ENCODE data around the gene SP6.

The SP6 gene

GRCh38 chr17:47845716-47846075, 5.3 kb downstream of the SP6 start:
- H3K4me3 ChIP-seq (ENCODE audit: low read depth in 1 of 2, low read length in 2 of 2): no peak overlapping the region
- H3K9me3 ChIP-seq (ENCODE audit: insufficient read depth, low read length, severe bottlenecking): no peaks in the 10 kb centered on the region
- H2AFZ ChIP-seq (ENCODE audit: low read depth, low read length): no peak overlapping the region
- TF ChIP-seq CTCF (IDR thresholded peaks at IDR 0.05; ENCODE audit: borderline replicate concordance, extremely low read depth, low read length, poor library complexity, severe bottlenecking) (no peak), EZH2 (IDR thresholded peaks at IDR 0.05; ENCODE audit: borderline replicate concordance, low read depth, low read length, severe bottlenecking) (no peak)
- DNase-seq: no peak
- peaks cover 12% of the 10 kb centered on the region for H3K4me1 ChIP-seq (ENCODE audit: insufficient read depth, low read length)
- no peaks in the 10 kb centered on the region for H3K36me3 ChIP-seq (ENCODE audit: insufficient read depth, low read length)
- ATAC-seq (ENCODE audit: insufficient read depth, low read depth): no peak
- H3K4me2 ChIP-seq (ENCODE audit: insufficient read depth, low read length): no peak overlapping the region
- peaks cover 24% of the 10 kb centered on the region for H3K27me3 ChIP-seq (ENCODE audit: insufficient read depth, low read length, poor library complexity)
- H3K9ac ChIP-seq (ENCODE audit: low read depth, low read length): no peak overlapping the region
- H3K79me2 ChIP-seq (ENCODE audit: insufficient read depth, low read length): no peaks in the 10 kb centered on the region
- no peak overlapping the region for H3K27ac ChIP-seq (ENCODE audit: low read length)
- H4K20me1 ChIP-seq (ENCODE audit: insufficient read depth, low read length): no peaks in the 10 kb centered on the region

GRCh38 chr17:47844814-47845715, 5.9 kb downstream of the SP6 start:
- peaks cover 5% of the 10 kb centered on the region for H3K79me2 ChIP-seq (ENCODE audit: insufficient read depth, low read length)
- no peak overlapping the region for H3K4me3 ChIP-seq (ENCODE audit: low read depth in 1 of 2, low read length in 2 of 2)
- no peak overlapping the region for H3K4me2 ChIP-seq (ENCODE audit: insufficient read depth, low read length)
- H2AFZ ChIP-seq (ENCODE audit: low read depth, low read length): no peak overlapping the region; the same call in 1 of the 2 replicates
- TF ChIP-seq CTCF (IDR thresholded peaks at IDR 0.05; ENCODE audit: borderline replicate concordance, extremely low read depth, low read length, poor library complexity, severe bottlenecking): peak; percentile 32
- TF ChIP-seq EZH2 (IDR thresholded peaks at IDR 0.05; ENCODE audit: borderline replicate concordance, low read depth, low read length, severe bottlenecking): no peak
- DNase-seq: no peak
- no peak overlapping the region for H3K27ac ChIP-seq (ENCODE audit: low read length)
- peaks cover 18% of the 10 kb centered on the region for H3K4me1 ChIP-seq (ENCODE audit: insufficient read depth, low read length)
- no peak for ATAC-seq (ENCODE audit: insufficient read depth, low read depth)
- no peaks in the 10 kb centered on the region for H3K9me3 ChIP-seq (ENCODE audit: insufficient read depth, low read length, severe bottlenecking)
- peaks cover 17% of the 10 kb centered on the region for H3K27me3 ChIP-seq (ENCODE audit: insufficient read depth, low read length, poor library complexity)
- H3K36me3 ChIP-seq (ENCODE audit: insufficient read depth, low read length): no peaks in the 10 kb centered on the region
- no peaks in the 10 kb centered on the region for H4K20me1 ChIP-seq (ENCODE audit: insufficient read depth, low read length)
- no peak overlapping the region for H3K9ac ChIP-seq (ENCODE audit: low read depth, low read length)

- Histone ChIP-seq H2AFZ (ENCODE audit: low read depth, low read length) (no peak overlapping the region), H3K4me3 (ENCODE audit: low read depth in 1 of 2, low read length in 2 of 2) (no peak overlapping the region), H3K9ac (ENCODE audit: low read depth, low read length) (no peak overlapping the region), H3K9me3 (ENCODE audit: insufficient read depth, low read length, severe bottlenecking) (no peaks in the 10 kb centered on the region), H3K4me1 (ENCODE audit: insufficient read depth, low read length) (peaks cover 27% of the 10 kb centered on the region), H4K20me1 (ENCODE audit: insufficient read depth, low read length) (no peaks in the 10 kb centered on the region), H3K79me2 (ENCODE audit: insufficient read depth, low read length) (peaks cover 8% of the 10 kb centered on the region), H3K36me3 (ENCODE audit: insufficient read depth, low read length) (peaks cover 3% of the 10 kb centered on the region; the same call in 1 of the 2 replicates), H3K4me2 (ENCODE audit: insufficient read depth, low read length) (no peak overlapping the region), H3K27ac (ENCODE audit: low read length) (no peak overlapping the region), H3K27me3 (ENCODE audit: insufficient read depth, low read length, poor library complexity) (peaks cover 9% of the 10 kb centered on the region)
- DNase-seq (no peak), ATAC-seq (ENCODE audit: insufficient read depth, low read depth) (no peak)
- no peak for TF ChIP-seq CTCF (IDR thresholded peaks at IDR 0.05; ENCODE audit: borderline replicate concordance, extremely low read depth, low read length, poor library complexity, severe bottlenecking)
- no peak for TF ChIP-seq EZH2 (IDR thresholded peaks at IDR 0.05; ENCODE audit: borderline replicate concordance, low read depth, low read length, severe bottlenecking)
Measured at GRCh38 chr17:47844227-47844626, 6.7 kb downstream of the SP6 start.
